ENCODE measurements around the gene MTMR10.

Gene MTMR10

DNA sequence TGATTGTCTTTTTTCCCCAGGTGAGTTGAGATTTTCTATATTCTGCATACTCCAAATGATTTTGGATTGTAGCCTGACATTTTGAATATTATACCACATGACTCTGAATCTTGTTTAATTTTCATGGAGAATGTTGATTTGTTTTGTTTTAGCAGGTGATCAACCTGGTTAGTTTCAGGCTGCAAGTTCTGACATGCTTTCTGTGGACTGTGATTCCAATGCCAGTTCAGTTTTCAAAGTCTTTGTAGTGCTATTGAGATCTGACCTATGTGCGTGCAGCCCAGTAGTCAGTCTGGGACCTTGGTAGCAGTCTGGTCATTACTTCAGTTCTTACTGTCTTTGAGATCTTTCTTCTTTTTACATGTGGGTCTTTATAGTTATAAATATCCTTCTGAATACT is 18.6 kb upstream of the MTMR10 start:
- Histone ChIP-seq H3K36me3 (ENCODE audit: control insufficient read depth, insufficient read depth, low read length, severe bottlenecking) (no peaks in the 10 kb centered on the region), H3K4me1 (ENCODE audit: control insufficient read depth, insufficient read depth, low read length) (no peaks in the 10 kb centered on the region), H3K9ac (ENCODE audit: low read length) (no peak overlapping the region), H3K9me3 (ENCODE audit: control insufficient read depth, low read length) (peaks cover 34% of the 10 kb centered on the region), H3K27me3 (replicated peaks; ENCODE audit: control insufficient read depth, insufficient read depth, low read length) (peaks cover 6% of the 10 kb centered on the region), H3K4me3 (ENCODE audit: low read length) (no peak overlapping the region)
- no peak for DNase-seq (ENCODE audit: low read depth)

GRCh38 chr15:31005660-31006059 is 14.2 kb upstream of the MTMR10 start:
- Histone ChIP-seq H3K9me3 (ENCODE audit: control insufficient read depth, low read length) (peaks cover 5% of the 10 kb centered on the region), H3K27me3 (replicated peaks; ENCODE audit: control insufficient read depth, insufficient read depth, low read length) (peaks cover 28% of the 10 kb centered on the region), H3K4me3 (ENCODE audit: low read length) (no peak overlapping the region), H3K9ac (ENCODE audit: low read length) (no peak overlapping the region), H3K4me1 (ENCODE audit: control insufficient read depth, insufficient read depth, low read length) (peaks cover 2% of the 10 kb centered on the region), H3K36me3 (ENCODE audit: control insufficient read depth, insufficient read depth, low read length, severe bottlenecking) (no peaks in the 10 kb centered on the region)
- no peak for DNase-seq (ENCODE audit: low read depth)

GRCh38 chr15:31004220-31004733 is 12.8 kb upstream of the MTMR10 start:
- Histone ChIP-seq H3K36me3 (ENCODE audit: control insufficient read depth, insufficient read depth, low read length, severe bottlenecking) (no peaks in the 10 kb centered on the region), H3K4me1 (ENCODE audit: control insufficient read depth, insufficient read depth, low read length) (peaks cover 2% of the 10 kb centered on the region), H3K4me3 (ENCODE audit: low read length) (no peak overlapping the region), H3K9ac (ENCODE audit: low read length) (no peak overlapping the region), H3K9me3 (ENCODE audit: control insufficient read depth, low read length) (peaks cover 4% of the 10 kb centered on the region), H3K27me3 (replicated peaks; ENCODE audit: control insufficient read depth, insufficient read depth, low read length) (peaks cover 40% of the 10 kb centered on the region)
- DNase-seq (ENCODE audit: low read depth): no peak

- H3K36me3 ChIP-seq (ENCODE audit: control insufficient read depth, insufficient read depth, low read length, severe bottlenecking): no peaks in the 10 kb centered on the region
- peaks cover 34% of the 10 kb centered on the region for H3K27me3 ChIP-seq (replicated peaks; ENCODE audit: control insufficient read depth, insufficient read depth, low read length)
- H3K9me3 ChIP-seq (ENCODE audit: control insufficient read depth, low read length): peaks cover 7% of the 10 kb centered on the region
- H3K9ac ChIP-seq (ENCODE audit: low read length): no peak overlapping the region
- no peak for DNase-seq (ENCODE audit: low read depth)
- H3K4me1 ChIP-seq (ENCODE audit: control insufficient read depth, insufficient read depth, low read length): peaks cover 2% of the 10 kb centered on the region
- H3K4me3 ChIP-seq (ENCODE audit: low read length): no peak overlapping the region
These were observed 10.3 kb upstream of the MTMR10 start for GRCh38 chr15:31001702-31002101.

DNA sequence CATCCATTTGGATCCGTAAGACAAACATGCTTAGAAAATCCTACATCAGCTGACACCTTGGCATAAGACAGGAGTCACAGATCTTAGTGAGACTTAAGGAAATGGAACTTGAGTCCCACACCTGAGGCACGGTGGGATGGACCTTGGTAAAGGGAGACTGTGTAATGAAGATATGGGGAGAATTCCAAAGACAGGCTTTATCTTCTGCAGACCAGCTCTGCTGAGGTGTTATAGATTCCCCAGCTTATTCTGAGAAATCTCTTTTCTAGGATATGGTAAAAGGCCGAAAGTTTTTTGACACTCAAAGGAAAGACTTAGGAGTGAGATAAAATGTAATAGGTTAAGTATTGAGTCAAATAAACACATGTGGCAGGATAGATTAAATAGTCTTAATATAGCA is 8.3 kb upstream of the MTMR10 start:
- no peak overlapping the region for H3K4me3 ChIP-seq (ENCODE audit: low read length)
- H3K36me3 ChIP-seq (ENCODE audit: control insufficient read depth, insufficient read depth, low read length, severe bottlenecking): no peaks in the 10 kb centered on the region
- H3K27me3 ChIP-seq (replicated peaks; ENCODE audit: control insufficient read depth, insufficient read depth, low read length): peaks cover 34% of the 10 kb centered on the region
- peaks cover 7% of the 10 kb centered on the region for H3K9me3 ChIP-seq (ENCODE audit: control insufficient read depth, low read length)
- no peak for DNase-seq (ENCODE audit: low read depth)
- H3K4me1 ChIP-seq (ENCODE audit: control insufficient read depth, insufficient read depth, low read length): peaks cover 2% of the 10 kb centered on the region
- no peak overlapping the region for H3K9ac ChIP-seq (ENCODE audit: low read length)

DNA sequence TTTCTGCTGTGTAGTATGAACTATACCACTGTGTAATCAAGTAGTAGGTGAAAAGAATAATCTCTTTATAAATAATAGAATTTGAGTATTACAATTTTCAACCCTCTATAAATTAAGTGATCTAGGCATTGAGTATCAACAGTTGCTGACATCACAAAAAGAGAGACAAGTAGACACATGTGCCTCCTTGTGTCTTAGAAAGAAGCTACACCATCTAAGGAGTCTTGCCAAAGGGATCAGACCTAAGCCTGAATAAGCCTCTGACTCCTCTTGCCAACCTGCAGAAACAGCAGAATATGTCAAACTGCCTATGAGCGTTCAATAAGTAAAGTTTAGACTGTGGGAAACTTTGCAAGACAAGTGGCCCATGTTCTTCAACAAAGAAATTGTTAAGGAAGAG is 5.8 kb upstream of the MTMR10 start:
- Histone ChIP-seq H3K36me3 (ENCODE audit: control insufficient read depth, insufficient read depth, low read length, severe bottlenecking) (no peaks in the 10 kb centered on the region), H3K4me1 (ENCODE audit: control insufficient read depth, insufficient read depth, low read length) (peaks cover 4% of the 10 kb centered on the region), H3K9ac (ENCODE audit: low read length) (no peak overlapping the region), H3K4me3 (ENCODE audit: low read length) (no peak overlapping the region), H3K9me3 (ENCODE audit: control insufficient read depth, low read length) (peaks cover 3% of the 10 kb centered on the region), H3K27me3 (replicated peaks; ENCODE audit: control insufficient read depth, insufficient read depth, low read length) (peaks cover 22% of the 10 kb centered on the region)
- DNase-seq (ENCODE audit: low read depth): no peak

GRCh38 chr15:30992249-30992864 is 929 bp upstream of the MTMR10 start:
- Histone ChIP-seq H3K27me3 (replicated peaks; ENCODE audit: control insufficient read depth, insufficient read depth, low read length) (no peaks in the 10 kb centered on the region), H3K9me3 (ENCODE audit: control insufficient read depth, low read length) (no peaks in the 10 kb centered on the region), H3K36me3 (ENCODE audit: control insufficient read depth, insufficient read depth, low read length, severe bottlenecking) (no peaks in the 10 kb centered on the region), H3K9ac (ENCODE audit: low read length) (peak overlapping the region; percentile 99), H3K4me1 (ENCODE audit: control insufficient read depth, insufficient read depth, low read length) (peaks cover 24% of the 10 kb centered on the region), H3K4me3 (ENCODE audit: low read length) (peak overlapping the region; percentile 99)
- no peak for DNase-seq (ENCODE audit: low read depth)

DNA sequence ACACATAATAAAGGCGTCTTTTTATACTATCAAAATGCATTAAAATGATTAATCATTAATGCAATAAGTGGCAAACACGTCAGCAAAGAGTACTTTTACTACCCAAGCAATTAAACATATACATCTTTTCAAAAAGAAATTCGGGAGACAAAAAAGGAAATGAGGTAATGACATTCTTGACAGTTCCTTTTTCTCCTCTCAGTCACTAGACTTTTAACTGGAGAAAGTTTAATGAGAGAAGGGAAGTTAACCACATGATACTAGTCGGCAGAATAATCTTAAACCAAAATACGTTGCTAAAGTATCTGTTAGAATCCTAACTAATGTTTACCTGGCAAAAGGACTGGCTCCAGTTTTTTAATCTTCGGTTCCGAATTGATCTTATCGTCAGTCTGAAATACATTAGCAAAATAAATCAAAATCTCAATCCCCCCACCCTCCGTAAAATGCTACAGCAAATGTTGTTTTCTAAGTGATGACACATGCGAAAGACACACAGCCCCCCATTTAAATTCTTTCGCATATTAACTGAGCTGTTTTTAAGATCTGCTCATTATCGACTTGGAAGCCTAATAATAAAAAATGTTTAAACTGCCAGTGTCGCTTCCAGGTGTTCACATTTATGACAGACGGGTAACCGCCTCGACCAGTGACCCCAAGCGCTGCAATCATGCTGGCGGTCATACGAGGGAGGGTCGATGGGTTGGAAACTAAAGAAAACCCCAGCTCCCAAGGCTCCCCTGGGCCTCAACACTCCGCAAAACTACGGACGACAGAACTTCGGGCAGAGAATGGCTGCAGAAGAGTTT is 778 bp downstream of the MTMR10 start:
- Histone ChIP-seq H3K36me3 (ENCODE audit: control insufficient read depth, insufficient read depth, low read length, severe bottlenecking) (peaks cover 14% of the 10 kb centered on the region), H3K9ac (ENCODE audit: low read length) (peak overlapping the region; percentile 99), H3K4me3 (ENCODE audit: low read length) (peak overlapping the region; percentile 99), H3K27me3 (replicated peaks; ENCODE audit: control insufficient read depth, insufficient read depth, low read length) (no peaks in the 10 kb centered on the region), H3K9me3 (ENCODE audit: control insufficient read depth, low read length) (no peaks in the 10 kb centered on the region), H3K4me1 (ENCODE audit: control insufficient read depth, insufficient read depth, low read length) (peaks cover 28% of the 10 kb centered on the region)
- peak; percentile 36 for DNase-seq (ENCODE audit: low read depth)

DNA sequence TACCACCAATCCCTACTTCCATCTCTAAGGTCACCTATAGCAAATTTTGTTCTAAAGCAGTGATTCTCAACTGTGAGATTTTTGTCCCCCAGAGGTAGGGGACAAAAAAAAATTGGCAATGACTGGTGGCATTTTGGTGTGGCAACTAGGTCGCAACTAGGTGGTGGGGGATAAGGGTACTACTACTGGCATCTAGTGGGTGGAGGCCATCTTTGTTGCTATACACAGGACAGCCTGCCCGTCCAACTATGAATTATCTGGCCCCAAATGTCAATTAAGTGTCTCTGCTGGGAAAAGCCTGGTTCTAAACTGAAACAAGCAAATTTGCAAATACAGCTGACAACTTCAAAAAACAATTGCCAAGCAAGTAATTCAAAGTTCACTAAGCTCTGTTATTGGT is 1.4 kb downstream of the MTMR10 start:
- DNase-seq (ENCODE audit: low read depth): no peak
- no peaks in the 10 kb centered on the region for H3K9me3 ChIP-seq (ENCODE audit: control insufficient read depth, low read length)
- peak overlapping the region; percentile 99 for H3K9ac ChIP-seq (ENCODE audit: low read length)
- no peaks in the 10 kb centered on the region for H3K27me3 ChIP-seq (replicated peaks; ENCODE audit: control insufficient read depth, insufficient read depth, low read length)
- peaks cover 16% of the 10 kb centered on the region for H3K36me3 ChIP-seq (ENCODE audit: control insufficient read depth, insufficient read depth, low read length, severe bottlenecking)
- H3K4me3 ChIP-seq (ENCODE audit: low read length): peak overlapping the region; percentile 99
- peaks cover 35% of the 10 kb centered on the region for H3K4me1 ChIP-seq (ENCODE audit: control insufficient read depth, insufficient read depth, low read length)

DNA sequence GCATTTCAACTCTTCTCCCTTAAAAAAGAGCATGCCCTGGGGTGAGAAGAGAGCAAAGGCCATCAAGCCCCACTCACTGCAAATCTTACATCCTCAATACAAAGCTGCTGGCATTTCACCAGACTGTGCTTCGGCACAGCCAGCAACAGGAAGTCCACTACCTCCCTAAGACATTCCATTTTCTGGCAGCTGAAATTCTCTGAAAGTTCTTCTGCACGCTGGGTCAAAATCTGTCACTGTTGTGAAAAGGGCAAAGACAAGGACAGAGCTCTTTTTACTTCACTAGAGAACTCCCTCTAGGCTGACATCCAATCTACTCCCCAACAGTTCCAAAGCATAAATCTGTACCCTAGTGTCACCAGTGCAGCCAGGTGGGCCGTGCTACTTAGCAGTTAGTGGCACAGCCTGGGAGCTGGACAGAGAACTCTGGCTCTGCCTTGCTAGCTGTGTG is 6.3 kb downstream of the MTMR10 start:
- H3K9me3 ChIP-seq (ENCODE audit: control insufficient read depth, low read length): no peaks in the 10 kb centered on the region
- peak overlapping the region; percentile 25 for H3K4me3 ChIP-seq (ENCODE audit: low read length)
- no peak overlapping the region for H3K9ac ChIP-seq (ENCODE audit: low read length)
- peak; percentile 53 for DNase-seq (ENCODE audit: low read depth)
- H3K36me3 ChIP-seq (ENCODE audit: control insufficient read depth, insufficient read depth, low read length, severe bottlenecking): peaks cover 51% of the 10 kb centered on the region
- peaks cover 40% of the 10 kb centered on the region for H3K4me1 ChIP-seq (ENCODE audit: control insufficient read depth, insufficient read depth, low read length)
- no peaks in the 10 kb centered on the region for H3K27me3 ChIP-seq (replicated peaks; ENCODE audit: control insufficient read depth, insufficient read depth, low read length)

DNA sequence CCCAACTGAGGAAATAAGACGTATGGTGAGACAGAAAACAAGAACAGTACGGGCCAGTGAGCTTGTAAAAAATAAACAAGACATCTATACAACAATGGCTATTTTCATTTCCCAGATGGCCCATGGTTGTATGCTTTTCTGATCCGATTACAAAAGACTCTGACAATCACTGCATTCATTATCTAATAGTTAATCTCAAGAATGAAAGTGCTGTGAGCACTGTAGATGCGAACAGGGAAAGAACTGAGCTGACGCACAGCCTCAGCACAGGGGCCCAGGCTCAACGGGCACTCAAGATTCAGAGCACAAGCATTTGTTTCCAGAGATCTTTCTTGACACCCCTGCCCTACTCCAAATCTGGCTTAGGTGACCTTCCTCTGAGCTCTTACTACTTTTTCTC is 6.9 kb downstream of the MTMR10 start:
- H3K36me3 ChIP-seq (ENCODE audit: control insufficient read depth, insufficient read depth, low read length, severe bottlenecking): peaks cover 57% of the 10 kb centered on the region
- no peaks in the 10 kb centered on the region for H3K9me3 ChIP-seq (ENCODE audit: control insufficient read depth, low read length)
- no peaks in the 10 kb centered on the region for H3K27me3 ChIP-seq (replicated peaks; ENCODE audit: control insufficient read depth, insufficient read depth, low read length)
- H3K9ac ChIP-seq (ENCODE audit: low read length): no peak overlapping the region
- H3K4me3 ChIP-seq (ENCODE audit: low read length): no peak overlapping the region
- H3K4me1 ChIP-seq (ENCODE audit: control insufficient read depth, insufficient read depth, low read length): peaks cover 34% of the 10 kb centered on the region
- DNase-seq (ENCODE audit: low read depth): no peak

All from adipocyte (in vitro differentiated cells).